ENCODE data around the gene ZC2HC1B.

- TF ChIP-seq POLR2AphosphoS5 (IDR thresholded peaks at IDR 0.05; ENCODE audit: low read depth) (no peak), CTCF (IDR thresholded peaks at IDR 0.05; ENCODE audit: insufficient read depth, low read length) (no peak), REST (IDR thresholded peaks at IDR 0.05; ENCODE audit: insufficient replicate concordance, low read depth) (no peak), SPI1 (IDR thresholded peaks at IDR 0.05; ENCODE audit: borderline replicate concordance, low read depth) (no peak)
These were observed 70.6 kb downstream of the ZC2HC1B start for GRCh38 chr6:143934867-143935266.
